AML-193 (cell line): ENCODE results near the gene SUV39H2.
A peak's percentile ranks its signal among the peaks of the same experiment; 100 is the strongest.
"Not testable (repeated sequence)": the region's sequence is repeated elsewhere in the genome, so short reads cannot be mapped to it uniquely, and the experiment has no call there.

Experiments
- DNase-seq, 2 experiments: peaks; one replicate each; lab custom pipeline; 2025; lab: John Stamatoyannopoulos, UW

The SUV39H2 gene

GRCh38 chr10:14938971-14939370 lies 60.3 kb downstream of the SUV39H2 start:
- DNase-seq = not testable (repeated sequence)

DNA sequence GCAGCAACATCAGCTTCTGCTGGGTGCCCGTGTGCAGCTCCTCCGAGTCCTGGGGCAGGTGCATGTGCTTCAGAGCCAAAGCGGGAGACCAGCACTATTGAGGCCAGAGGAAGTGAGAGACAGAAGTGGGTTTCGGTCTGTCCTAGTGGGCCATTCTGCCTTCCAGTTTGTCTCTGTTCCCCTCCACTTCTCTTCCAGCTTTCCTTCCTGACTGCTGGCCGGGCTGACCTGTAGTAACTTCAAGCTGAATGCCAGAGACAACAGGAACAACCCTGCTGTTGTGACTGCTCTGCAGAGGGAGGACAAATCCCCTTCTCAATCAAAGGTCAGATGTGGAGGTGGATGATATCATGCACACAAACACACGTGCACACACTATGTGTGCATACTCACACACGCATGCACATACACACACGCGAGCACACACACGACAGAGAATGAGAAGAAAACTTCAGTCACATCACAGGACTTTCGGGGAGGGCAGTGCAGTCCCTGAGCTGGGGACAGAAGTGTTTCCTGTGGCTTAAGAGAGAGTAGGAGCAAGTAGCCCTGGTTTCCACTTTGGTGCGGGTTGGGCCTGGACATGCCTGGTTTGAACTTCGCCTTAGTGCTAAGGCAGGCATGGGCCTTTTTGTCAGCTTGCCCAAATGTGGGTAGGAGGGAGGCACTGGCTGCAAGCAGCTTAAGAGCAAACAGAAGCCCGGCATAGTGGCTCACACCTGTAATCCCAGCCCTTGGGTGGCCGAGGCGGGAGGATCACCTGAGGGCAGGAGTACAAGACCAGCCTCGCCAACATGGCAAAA lies 63.7 kb downstream of the SUV39H2 start:
- not testable (repeated sequence) for DNase-seq

DNA sequence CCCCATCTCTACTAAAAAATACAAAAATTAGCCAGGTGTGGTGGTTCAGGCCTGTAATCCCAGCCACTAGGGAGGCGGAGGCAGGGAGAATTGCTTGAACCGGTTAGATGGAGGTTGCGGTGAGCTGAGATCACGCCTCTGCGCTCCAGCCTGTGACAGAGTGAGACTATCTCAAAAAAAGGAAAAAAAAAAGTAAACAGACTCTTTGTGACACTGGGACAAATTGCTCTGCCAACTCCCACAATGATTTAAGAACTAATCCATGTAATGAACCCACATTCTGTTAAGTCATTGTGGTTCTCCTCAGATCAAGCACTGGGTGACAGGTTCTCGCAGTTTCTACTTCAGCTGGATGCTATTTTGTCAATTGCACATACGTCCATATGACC lies 64.3 kb downstream of the SUV39H2 start:
- DNase-seq = not testable (repeated sequence)

DNA sequence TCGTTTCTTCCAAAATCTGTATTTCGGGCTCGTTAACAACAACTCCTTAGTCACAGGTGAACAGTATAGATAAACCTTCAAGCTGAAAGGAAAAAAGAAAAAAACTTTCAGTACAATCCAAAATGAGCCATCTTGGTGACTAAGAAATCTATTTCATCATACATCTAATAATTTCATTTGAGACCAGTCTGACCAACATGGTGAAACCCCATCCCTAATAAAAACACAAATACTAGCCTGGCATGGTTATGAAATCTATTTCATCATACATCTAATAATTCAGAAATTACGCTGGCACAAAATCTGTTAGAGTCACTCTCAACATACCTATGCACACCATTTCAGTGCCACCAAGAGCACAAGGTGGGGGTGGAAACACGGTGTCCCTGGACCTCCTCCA lies 66.4 kb downstream of the SUV39H2 start:
- peak; percentile 5 to 22 for DNase-seq

DNA sequence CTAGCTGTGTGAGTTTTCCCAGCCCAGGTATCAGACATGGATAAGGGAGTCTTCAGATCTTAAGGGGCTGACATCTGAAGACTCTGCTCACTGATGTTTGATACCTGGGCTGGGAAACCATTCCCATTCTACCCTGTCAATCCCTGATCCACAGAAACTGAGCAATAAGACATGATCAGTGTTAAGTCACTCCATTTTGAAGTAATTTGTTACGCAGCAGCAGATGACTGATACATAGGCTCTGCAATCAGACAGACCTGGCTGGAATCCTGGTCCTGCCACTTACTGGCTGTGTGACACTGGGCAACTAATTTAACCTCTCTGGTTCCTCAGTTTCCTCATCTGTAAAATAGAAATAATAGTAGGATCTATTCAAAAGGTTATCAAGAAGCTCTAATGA lies 68.6 kb downstream of the SUV39H2 start:
- no peak for DNase-seq

DNA sequence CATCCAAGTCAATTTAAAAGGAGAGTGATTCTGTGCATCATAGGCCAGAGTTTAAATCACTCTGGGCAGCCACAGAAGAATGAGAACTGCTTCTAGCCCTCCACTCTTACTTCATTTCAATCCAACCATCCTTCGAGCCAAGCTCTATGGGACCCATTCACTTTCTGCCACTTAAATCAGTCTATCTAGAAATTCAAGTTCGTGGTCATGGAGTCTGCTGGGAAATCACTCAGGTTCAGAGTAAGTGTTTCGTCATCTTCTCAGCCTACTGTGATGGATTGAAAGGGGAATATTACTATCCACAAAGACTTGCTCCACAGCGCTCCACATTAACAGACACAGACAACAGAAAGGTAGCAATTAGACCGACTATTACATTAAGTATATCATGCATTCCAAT lies 70.6 kb downstream of the SUV39H2 start:
- no peak for DNase-seq

DNA sequence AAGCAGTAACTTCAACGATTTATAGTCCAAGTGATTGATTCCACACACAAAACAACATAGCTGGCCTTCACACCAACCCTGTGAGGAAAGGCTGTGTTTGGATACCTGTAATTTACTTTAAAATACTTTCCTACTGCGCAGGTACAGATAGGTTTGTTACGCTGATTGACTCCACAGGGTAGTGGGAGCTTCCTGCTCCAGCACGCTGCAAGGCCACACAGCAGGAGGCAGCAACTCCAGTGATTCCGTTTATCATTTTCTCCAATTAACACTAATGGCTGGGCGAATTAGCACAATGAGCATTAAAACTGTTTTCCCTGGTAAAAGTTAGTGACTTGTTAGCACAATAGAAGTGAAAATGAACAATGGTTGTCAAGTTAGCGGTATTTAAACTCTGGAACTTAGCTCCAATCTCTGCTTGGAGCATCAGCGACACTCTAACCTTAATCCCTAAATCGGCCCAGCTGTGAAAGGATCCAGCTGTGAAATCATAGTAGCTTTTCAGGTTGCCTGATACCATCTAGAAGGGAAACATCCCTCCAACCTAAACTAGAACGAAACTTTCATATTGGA lies 74.3 kb downstream of the SUV39H2 start:
- DNase-seq = peak in 1 of 2 experiments; percentile 39

DNA sequence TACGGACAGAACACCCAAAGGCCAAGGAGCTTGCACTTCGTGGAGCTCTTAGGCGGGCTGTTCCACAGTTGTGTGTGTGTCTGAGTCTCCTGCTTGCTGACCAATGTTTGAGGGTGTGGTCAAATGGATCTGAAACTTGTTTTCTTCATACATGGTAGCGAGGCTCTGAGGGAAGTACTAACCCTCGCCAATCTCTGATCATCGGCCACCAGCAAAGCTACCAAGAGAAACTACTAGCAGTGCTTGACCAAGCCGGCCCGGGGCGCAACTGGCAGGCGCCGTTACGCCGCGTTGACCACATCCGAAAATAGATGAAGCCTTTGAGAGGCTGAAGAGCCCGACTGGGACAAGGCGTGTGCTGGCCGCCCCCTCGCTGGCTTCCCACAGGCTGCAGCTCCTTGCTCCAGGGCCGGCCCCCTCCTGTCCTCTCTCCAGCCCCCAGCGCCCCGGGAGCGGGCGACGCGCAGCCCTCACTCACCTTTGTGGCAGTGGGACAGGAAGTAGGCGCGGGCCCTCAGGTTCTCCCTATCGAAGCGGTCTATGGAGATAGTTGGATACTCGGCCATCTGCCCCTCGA lies 74.8 kb downstream of the SUV39H2 start:
- peak; percentile 16 to 38 for DNase-seq
